Astrocyte (in vitro differentiated cells and primary cell): Measurements from ENCODE around the gene LGR4.

Source experiments
- EZH2 ChIP-seq: IDR thresholded peaks from 2 replicates; pipeline ENCODE4 v1.6.1; 2012; ENCODE audit warnings: mild to moderate bottlenecking, low read length, inconsistent platforms; ENCODE audit not compliant: insufficient read depth
- TF ChIP-seq, protein P1 (sequence below): IDR thresholded peaks from 2 replicates; pipeline ENCODE4 v1.5.1; 2011; ENCODE audit warnings: low read depth, mild to moderate bottlenecking, inconsistent platforms, low read length, moderate library complexity; ENCODE audit not compliant: insufficient read depth

DNA sequence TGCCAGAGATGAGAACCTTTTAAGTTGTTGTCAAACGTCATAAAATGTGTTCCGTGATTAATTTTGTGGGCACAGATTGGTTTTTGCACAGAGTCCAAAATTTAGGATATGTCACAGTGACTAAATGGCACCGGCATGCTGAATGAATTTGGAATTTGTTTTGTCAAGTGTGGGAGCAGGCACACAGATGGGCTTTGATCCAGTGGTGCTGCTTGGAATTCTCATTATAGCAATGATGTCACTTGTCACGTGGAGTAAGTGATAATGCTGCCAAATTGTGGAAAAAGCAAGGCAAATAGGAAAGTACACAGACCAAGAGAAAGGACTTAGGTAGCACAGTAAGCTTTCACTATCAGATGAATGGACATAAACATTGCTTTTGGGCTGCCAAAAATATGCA lies 42.0 kb upstream of the LGR4 start:
- TF ChIP-seq, protein P1, sequence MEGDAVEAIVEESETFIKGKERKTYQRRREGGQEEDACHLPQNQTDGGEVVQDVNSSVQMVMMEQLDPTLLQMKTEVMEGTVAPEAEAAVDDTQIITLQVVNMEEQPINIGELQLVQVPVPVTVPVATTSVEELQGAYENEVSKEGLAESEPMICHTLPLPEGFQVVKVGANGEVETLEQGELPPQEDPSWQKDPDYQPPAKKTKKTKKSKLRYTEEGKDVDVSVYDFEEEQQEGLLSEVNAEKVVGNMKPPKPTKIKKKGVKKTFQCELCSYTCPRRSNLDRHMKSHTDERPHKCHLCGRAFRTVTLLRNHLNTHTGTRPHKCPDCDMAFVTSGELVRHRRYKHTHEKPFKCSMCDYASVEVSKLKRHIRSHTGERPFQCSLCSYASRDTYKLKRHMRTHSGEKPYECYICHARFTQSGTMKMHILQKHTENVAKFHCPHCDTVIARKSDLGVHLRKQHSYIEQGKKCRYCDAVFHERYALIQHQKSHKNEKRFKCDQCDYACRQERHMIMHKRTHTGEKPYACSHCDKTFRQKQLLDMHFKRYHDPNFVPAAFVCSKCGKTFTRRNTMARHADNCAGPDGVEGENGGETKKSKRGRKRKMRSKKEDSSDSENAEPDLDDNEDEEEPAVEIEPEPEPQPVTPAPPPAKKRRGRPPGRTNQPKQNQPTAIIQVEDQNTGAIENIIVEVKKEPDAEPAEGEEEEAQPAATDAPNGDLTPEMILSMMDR, result no peak
- TF ChIP-seq EZH2, result no peak
